NOMO-1 treated with dmso at 0.1 percent for 144 hours (cell line): Measurements from ENCODE around the gene KCNG2.

Experiments
- DNase-seq: peaks from one replicate; lab custom pipeline; 2025; ENCODE audit not compliant: unreplicated experiment; lab: John Stamatoyannopoulos, UW

KCNG2 gene

DNA sequence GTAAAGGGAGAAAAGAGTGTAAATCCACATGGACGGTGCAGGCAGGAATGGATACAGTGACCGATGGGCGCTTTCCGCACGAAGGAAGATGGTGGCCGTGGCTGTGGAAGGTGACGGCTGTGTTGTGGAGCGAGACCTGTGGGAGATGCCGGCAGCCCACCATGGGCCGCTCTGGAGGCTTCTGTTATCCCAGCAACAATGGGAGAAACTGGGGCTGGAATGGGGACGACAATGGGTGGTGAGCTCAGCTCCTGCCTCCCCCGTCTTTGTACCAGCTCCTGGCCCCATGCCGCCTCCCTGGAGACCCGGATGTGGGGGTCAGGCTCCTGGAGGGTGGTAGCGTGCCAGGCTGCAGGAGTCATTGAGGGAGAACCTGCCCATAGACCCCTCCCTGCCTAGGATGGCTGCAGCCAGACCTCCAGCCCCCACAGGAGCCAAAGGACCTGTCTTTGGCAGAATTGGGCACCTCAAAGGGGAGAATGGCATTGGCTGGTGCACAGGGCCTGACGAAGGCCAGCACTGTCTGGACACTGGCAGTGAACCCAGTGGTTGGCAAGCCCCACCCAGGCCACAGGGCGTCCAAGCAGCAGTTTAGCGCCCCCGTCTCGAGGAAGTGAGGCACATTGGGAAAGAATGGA lies 81.1 kb downstream of the KCNG2 start:
- DNase-seq, result no peak

GRCh38 chr18:79879566-79879965 lies 81.8 kb downstream of the KCNG2 start:
- no peak for DNase-seq

- DNase-seq, result no peak
Observed at GRCh38 chr18:79881695-79882094, 84.0 kb downstream of the KCNG2 start.

DNA sequence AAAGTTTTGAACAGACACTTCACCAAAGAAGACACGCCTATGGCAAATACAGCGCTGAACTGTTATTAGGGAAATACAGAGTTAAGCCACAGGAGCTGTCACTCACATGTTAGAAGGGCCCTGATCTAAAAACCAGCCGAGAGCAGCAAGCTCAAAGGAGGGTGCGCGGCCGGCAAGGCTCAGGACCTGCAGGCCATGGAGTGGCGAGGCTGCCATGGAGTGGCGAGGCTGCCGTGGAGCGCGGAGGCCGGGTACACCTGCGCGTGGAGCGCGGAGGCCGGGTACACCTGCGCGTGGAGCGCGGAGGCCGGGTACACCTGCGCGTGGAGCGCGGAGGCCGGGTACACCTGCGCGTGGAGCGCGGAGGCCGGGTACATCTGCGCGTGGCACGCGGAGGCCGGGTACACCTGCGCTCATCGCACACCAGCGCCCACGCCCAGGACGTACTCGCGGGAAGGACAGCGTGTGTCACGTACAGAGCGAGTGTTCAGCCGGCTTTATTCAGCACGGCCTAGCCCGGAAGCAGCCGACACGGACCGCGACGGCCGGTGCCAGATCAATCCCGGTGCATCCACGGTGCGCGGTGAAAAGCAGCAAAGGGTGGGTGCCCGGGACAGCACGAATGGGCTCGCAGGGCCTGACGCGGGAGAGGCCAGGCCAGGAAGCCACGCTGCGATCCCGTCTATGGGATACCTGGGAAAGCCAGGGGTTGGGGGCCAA lies 84.9 kb downstream of the KCNG2 start:
- no peak for DNase-seq

- DNase-seq, result no peak
Observed at GRCh38 chr18:79883461-79884293, 85.9 kb downstream of the KCNG2 start.

GRCh38 chr18:79884294-79884962 lies 86.7 kb downstream of the KCNG2 start:
- DNase-seq, result no peak

DNA sequence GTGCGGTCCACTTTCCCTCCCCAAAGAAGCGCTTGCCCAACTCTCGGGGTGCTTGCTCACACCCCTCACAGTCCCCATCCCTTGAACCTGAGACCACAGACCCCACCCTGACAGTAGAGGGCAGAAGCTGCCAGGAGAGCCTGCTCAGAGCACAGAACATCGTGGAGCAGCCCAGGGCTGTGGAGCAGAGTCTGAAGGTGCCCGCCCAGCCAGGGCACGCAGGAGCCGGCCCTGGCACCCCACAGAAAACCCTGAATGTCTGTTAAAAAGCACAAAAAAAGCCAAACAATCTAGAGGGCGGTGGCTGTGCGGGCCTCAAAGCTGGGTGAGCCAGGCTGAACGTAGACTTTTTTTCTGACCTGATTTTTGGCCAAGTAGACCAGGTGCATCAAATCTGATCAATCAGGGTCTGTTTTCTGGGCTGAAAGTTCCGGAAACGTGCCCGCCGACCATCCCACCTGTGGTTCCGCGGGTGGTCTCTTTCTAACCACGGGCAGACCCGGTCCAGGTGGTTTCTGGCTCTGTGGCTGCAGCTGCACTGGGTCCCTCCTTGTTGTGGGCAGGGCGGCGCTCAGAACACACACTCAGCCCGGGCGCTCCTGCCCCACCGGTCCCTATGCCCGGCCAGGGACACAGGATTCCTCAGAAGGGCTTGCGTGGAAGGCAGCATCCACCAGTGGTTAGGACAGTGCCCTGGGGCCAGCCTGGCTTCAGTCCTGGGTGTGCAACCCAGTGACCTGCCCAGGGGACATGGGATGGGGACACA lies 87.4 kb downstream of the KCNG2 start:
- no peak for DNase-seq

- DNase-seq, result no peak
Observed at GRCh38 chr18:79887181-79888000, 89.7 kb downstream of the KCNG2 start.

DNA sequence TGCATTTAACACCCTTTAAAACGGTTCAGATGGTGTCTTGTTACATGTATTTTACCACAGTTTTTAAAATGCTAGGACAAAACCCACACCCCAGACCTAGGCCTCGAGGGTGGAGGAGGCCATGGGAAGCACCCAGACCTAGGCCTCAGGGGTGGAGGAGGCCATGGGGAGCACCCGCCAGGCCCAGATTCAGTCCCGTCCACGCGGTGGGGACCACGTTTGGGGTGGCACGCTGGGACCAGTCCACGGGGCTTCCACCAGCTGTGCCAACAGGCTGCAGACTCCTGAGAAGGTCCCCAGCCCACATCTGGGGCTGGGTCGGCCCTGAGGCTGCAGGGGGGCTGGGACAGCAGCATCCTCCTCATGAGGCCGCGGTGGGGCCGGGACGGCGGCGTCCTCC lies 90.3 kb downstream of the KCNG2 start:
- DNase-seq, result no peak

DNA sequence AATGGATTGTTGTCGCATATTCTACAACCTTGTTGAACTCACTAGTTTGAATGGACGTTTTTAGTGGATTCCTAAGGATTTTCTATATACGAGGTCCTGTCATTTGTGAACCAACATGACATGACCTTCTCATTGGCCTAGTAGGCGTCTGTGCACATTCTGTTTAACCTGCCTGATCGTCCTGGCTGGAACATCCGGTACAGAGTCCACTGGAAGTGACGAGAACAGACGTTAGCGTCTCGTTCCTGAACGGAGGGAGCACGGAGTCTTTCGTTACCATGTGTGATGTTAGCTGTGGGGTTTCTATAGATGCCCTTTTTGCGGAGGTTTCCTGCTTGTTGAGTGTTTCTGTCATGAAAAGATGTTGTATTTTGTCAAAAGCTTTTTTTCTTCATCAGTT lies 91.8 kb downstream of the KCNG2 start:
- no peak for DNase-seq

DNA sequence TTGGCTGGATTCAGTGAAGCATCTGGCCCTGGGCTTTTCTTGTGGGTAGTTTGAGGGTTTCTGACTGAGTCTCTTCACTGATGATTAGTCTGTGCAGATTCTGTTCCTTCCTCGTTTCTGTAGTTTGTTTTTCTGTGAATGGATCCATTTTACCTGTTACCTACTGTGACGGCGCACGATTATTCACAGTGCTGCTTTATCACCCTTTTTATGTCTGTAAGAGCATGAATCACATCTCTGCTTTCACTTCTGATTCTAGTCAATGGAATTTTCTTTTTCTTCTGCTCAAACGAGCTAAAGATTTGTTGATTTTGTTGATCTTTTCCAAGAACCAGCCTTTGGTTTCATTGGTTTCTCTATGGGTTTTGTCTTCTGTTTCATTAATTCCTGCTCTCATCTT lies 92.9 kb downstream of the KCNG2 start:
- DNase-seq, result no peak

DNA sequence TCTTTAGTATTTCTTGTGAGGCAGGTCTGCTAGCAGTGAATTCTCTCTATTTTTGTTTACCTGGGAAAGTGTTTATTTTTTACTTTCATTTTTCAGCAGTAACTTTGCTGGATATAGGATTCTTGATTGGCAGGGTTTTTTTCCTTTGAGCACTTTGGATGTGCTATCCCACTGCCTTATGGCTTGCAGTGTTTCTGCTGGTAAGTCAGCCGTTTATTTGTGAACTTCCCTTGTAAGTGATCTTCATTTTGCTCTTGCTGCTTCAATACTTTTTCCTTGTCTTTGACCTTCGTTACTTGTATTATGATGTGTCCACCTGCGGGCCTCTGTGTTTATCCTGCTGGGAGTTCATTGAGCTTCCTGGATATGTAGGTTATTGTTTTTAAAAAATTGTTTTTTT lies 99.0 kb downstream of the KCNG2 start:
- no peak for DNase-seq

DNA sequence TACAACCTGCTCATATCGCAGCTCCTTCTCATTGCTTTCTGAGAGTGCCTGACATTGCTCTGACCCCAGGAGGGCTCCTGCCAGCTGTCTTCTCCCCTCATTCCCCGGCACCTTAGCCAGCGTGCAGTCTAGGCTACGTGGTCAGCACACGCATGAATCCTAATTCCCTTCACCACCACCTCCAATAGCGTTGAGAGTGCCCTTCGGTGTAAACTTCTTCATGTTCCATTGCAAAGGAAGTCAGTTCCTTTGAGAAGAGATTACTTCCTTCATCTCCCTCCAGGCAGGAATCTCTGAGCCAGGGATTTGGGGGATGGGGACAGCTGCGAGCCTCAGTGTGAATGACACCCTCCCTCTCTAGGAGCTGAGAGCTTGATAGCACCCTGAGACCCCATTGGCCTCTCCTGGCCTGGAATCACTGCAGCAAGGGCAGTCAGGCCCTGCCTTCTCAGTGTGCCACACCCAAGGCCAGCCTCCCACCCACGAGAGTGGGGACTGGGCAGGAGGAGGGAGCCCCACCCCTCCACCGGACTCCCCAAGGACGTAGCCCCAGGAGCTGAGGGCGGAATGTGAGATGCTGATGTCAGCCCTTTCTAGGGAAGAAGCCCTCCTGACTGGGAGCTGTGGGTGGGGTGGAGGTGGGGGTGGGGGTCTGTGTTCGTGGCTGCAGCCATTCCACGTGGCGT lies 100.3 kb downstream of the KCNG2 start:
- no peak for DNase-seq

DNA sequence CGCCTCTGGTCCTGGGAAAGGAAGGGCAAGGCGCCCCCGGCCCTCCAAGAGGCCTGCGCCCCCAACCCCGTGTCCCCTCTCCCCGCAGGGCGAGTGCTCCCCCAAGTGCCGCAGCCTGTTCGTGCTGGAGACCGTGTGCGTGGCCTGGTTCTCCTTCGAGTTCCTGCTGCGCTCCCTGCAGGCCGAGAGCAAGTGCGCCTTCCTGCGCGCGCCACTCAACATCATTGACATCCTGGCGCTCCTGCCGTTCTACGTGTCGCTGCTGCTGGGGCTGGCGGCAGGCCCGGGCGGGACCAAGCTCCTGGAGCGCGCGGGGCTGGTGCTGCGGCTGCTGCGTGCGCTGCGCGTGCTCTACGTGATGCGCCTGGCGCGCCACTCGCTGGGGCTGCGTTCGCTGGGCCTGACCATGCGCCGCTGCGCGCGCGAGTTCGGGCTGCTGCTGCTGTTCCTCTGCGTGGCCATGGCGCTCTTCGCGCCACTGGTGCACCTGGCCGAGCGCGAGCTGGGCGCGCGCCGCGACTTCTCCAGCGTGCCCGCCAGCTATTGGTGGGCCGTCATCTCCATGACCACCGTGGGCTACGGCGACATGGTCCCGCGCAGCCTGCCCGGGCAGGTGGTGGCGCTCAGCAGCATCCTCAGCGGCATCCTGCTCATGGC lies 101.3 kb downstream of the KCNG2 start:
- DNase-seq, result no peak

- no peak for DNase-seq
Observed at GRCh38 chr18:79899609-79900445, 102.1 kb downstream of the KCNG2 start.

GRCh38 chr18:79900610-79901570 lies 103.2 kb downstream of the KCNG2 start:
- no peak for DNase-seq

GRCh38 chr18:79901665-79902064 lies 103.9 kb downstream of the KCNG2 start:
- DNase-seq, result no peak
